ENCODE data around the gene CAPN8.

CAPN8 gene

GRCh38 chr1:223654083-223654482 is 11.4 kb downstream of the CAPN8 start:
- DNase-seq (ENCODE audit: low spot score) = no peak

- DNase-seq (ENCODE audit: low spot score) = no peak
Observed at GRCh38 chr1:223653431-223653830, 12.1 kb downstream of the CAPN8 start.

GRCh38 chr1:223653015-223653414 is 12.5 kb downstream of the CAPN8 start:
- no peak for DNase-seq (ENCODE audit: low spot score)

GRCh38 chr1:223652436-223652941 is 13.0 kb downstream of the CAPN8 start:
- no peak for DNase-seq (ENCODE audit: low spot score)

- DNase-seq (ENCODE audit: low spot score) = no peak
Observed at GRCh38 chr1:223651291-223651991, 14.1 kb downstream of the CAPN8 start.

GRCh38 chr1:223650465-223650864 is 15.0 kb downstream of the CAPN8 start:
- DNase-seq (ENCODE audit: low spot score) = no peak

GRCh38 chr1:223649222-223649621 is 16.3 kb downstream of the CAPN8 start:
- DNase-seq (ENCODE audit: low spot score) = no peak

GRCh38 chr1:223647249-223647648 is 18.3 kb downstream of the CAPN8 start:
- no peak for DNase-seq (ENCODE audit: low spot score)

- DNase-seq (ENCODE audit: low spot score) = no peak
Observed at GRCh38 chr1:223645903-223646302, 19.6 kb downstream of the CAPN8 start.

GRCh38 chr1:223642237-223642636 is 23.3 kb downstream of the CAPN8 start:
- DNase-seq (ENCODE audit: low spot score) = no peak

GRCh38 chr1:223641523-223642039 is 23.9 kb downstream of the CAPN8 start:
- DNase-seq (ENCODE audit: low spot score) = no peak

GRCh38 chr1:223639331-223639749 is 26.2 kb downstream of the CAPN8 start:
- no peak for DNase-seq (ENCODE audit: low spot score)

GRCh38 chr1:223635236-223635635 is 30.3 kb downstream of the CAPN8 start:
- DNase-seq (ENCODE audit: low spot score) = no peak

GRCh38 chr1:223634423-223634822 is 31.1 kb downstream of the CAPN8 start:
- no peak for DNase-seq (ENCODE audit: low spot score)

- DNase-seq (ENCODE audit: low spot score) = no peak
Observed at GRCh38 chr1:223631956-223632355, 33.5 kb downstream of the CAPN8 start.

- DNase-seq (ENCODE audit: low spot score) = no peak
Observed at GRCh38 chr1:223631473-223631872, 34.0 kb downstream of the CAPN8 start.

- no peak for DNase-seq (ENCODE audit: low spot score)
Observed at GRCh38 chr1:223629126-223629457, 36.4 kb downstream of the CAPN8 start.

- no peak for DNase-seq (ENCODE audit: low spot score)
Observed at GRCh38 chr1:223628233-223629125, 37.0 kb downstream of the CAPN8 start.

- no peak for DNase-seq (ENCODE audit: low spot score)
Observed at GRCh38 chr1:223622132-223622842, 43.2 kb downstream of the CAPN8 start.

GRCh38 chr1:223621312-223621734 is 44.2 kb downstream of the CAPN8 start:
- DNase-seq (ENCODE audit: low spot score) = peak; percentile 14

- no peak for DNase-seq (ENCODE audit: low spot score)
Observed at GRCh38 chr1:223620297-223620897, 45.1 kb downstream of the CAPN8 start.

GRCh38 chr1:223618680-223619079 is 46.8 kb downstream of the CAPN8 start:
- no peak for DNase-seq (ENCODE audit: low spot score)
